Aorta (tissue), 5 donors: ENCODE measurements around the gene EP400. TPM values are rescaled to one million over a fixed set of nuclear protein-coding genes. Genes with fewer than 3 reads are reported as not detected.
"Not testable (repeated sequence)": the region's sequence is repeated elsewhere in the genome, so short reads cannot be mapped to it uniquely, and the experiment has no call there.

ENCODE experiments used
- ATAC-seq: fragments of 200-7000 bp; cut with Tn5 transposase; one replicate; pipeline ENCODE4 v1.9.1; 2022; ENCODE audit warnings: moderate library complexity; ENCODE audit not compliant: low FRiP score
- DNase-seq, 2 donors: peaks; one replicate each; pipeline ENCODE4 v3.0.0-alpha.2; 2020
- H3K27ac ChIP-seq, 2 donors: one replicate each; pipeline ENCODE4 v1.5.1; 2013; ENCODE audit warnings: low read length in 2 of 2, mild to moderate bottlenecking in 2 of 2, moderate library complexity in 2 of 2, control low read depth in 1 of 2, inconsistent platforms in 1 of 2, low read depth in 1 of 2
- H3K27me3 ChIP-seq, 2 donors: one replicate each; pipeline ENCODE4 v1.6.1; 2013; ENCODE audit warnings: control low read depth in 1 of 2, low read length in 1 of 2, mild to moderate bottlenecking in 1 of 2, moderate library complexity in 1 of 2; ENCODE audit not compliant: insufficient read depth in 2 of 2, control insufficient read depth in 1 of 2
- H3K36me3 ChIP-seq, 2 donors: one replicate each; pipeline ENCODE4 v1.6.1; 2013; ENCODE audit warnings: control low read depth in 1 of 2, low read length in 1 of 2, mild to moderate bottlenecking in 1 of 2; ENCODE audit not compliant: insufficient read depth in 2 of 2, control insufficient read depth in 1 of 2
- H3K4me1 ChIP-seq, 2 donors: one replicate each; pipeline ENCODE4 v1.6.1; 2013; ENCODE audit warnings: low read length in 2 of 2, control low read depth in 1 of 2, mild to moderate bottlenecking in 1 of 2, moderate library complexity in 1 of 2; ENCODE audit not compliant: insufficient read depth in 2 of 2, control insufficient read depth in 1 of 2
- H3K4me3 ChIP-seq, 2 donors: one replicate each; pipeline ENCODE4 v1.5.1; 2013; ENCODE audit warnings: low read length in 2 of 2, control low read depth in 1 of 2, mild to moderate bottlenecking in 1 of 2
- H3K9me3 ChIP-seq: one replicate; pipeline ENCODE4 v1.6.1; 2013; ENCODE audit warnings: mild to moderate bottlenecking, low read length; ENCODE audit not compliant: control insufficient read depth
- WGBS, 2 donors: extraction: QIAGEN DNeasy Blood & Tissue Kit; methylation state at CpG; one replicate each; pipeline ENCODE4 v1.1.7; 2013; 5-methylcytosine and 5-hydroxymethylcytosine counted together
- intact Hi-C, 2 donors: fragments of 100-400 bp; cut with DNase I; formaldehyde crosslinking; loops; one replicate each; pipeline versions ENCODE4 v1.14.2 to v1.15.0; 2022
- polyA plus RNA-seq, 2 donors: library from polyadenylated mRNA; stranded (reverse); fragments of 200-250 nt; gene quantifications; one replicate each; pipeline ENCODE4 v1.2.3, GENCODE V29; 2013
- total RNA-seq, 2 donors: library from RNA; stranded (reverse); fragmentation: NEBNext Ultra II Directional; extraction: Animal tissue kit (Norgen Biotek cat#: 25700); gene quantifications; one replicate each; pipeline ENCODE4 v1.2.1, GENCODE V29; 2021
- donor health status: healthy with polysubstance abuse.
- donor health status: Bipolar disorder and iron deficiency.
- donor health status: DM: no; HTN: no; CAD: no.
- donor health status: DM: no; HTN: no; CAD: no.
- donor health status: DM: yes; HTN: yes; CAD: no.

Gene EP400
- total and polyA plus RNA-seq, 4 donors, result 2.8 to 52.9 (median 28.1) TPM

DNA sequence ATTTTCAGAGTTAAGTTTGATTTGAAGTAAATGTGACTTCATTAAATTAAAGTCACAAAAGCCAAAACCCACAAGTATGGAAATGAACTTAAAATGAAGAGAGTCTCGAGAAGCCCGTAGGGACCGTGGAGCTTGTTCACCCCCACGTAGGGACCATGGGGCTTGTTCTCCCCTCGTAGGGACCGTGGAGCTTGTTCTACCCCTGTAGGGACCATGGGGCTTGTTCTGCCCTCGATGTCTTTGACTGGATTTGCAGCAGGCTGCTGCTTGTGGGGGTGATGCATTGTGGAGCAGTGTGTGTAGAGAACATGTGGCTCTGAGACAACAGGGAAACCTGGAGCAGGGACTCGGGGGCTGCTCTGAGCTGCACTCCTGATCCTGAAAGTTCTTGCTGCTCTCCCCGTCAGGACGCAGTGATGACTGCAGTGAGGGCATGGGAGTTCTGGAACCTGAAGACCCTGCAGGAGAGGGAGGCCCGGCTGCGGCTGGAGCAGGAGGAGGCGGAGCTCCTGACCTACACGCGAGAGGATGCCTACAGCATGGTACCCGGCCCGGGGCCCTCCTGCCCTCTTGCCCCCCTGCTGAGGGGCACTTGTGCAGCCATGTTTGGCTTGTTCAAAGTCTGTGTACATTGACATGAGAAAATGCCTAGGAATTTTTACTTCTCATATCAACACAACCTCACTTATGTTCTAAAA lies 94.2 kb downstream of the EP400 start:
- Histone ChIP-seq H3K4me3 (no peak overlapping the region), H3K36me3 (peaks cover 0 to 18% of the 10 kb centered on the region in 2 donors), H3K27ac (no peak overlapping the region), H3K27me3 (no peaks in the 10 kb centered on the region), H3K9me3 (no peaks in the 10 kb centered on the region), H3K4me1 (no peaks in the 10 kb centered on the region)
- intact Hi-C loops, result no loop called here
- DNase-seq, result no peak
- no peak for ATAC-seq
- WGBS, 2 donors, result 78 to 79% methylated on average over 17 of the region's 17 CpGs

DNA sequence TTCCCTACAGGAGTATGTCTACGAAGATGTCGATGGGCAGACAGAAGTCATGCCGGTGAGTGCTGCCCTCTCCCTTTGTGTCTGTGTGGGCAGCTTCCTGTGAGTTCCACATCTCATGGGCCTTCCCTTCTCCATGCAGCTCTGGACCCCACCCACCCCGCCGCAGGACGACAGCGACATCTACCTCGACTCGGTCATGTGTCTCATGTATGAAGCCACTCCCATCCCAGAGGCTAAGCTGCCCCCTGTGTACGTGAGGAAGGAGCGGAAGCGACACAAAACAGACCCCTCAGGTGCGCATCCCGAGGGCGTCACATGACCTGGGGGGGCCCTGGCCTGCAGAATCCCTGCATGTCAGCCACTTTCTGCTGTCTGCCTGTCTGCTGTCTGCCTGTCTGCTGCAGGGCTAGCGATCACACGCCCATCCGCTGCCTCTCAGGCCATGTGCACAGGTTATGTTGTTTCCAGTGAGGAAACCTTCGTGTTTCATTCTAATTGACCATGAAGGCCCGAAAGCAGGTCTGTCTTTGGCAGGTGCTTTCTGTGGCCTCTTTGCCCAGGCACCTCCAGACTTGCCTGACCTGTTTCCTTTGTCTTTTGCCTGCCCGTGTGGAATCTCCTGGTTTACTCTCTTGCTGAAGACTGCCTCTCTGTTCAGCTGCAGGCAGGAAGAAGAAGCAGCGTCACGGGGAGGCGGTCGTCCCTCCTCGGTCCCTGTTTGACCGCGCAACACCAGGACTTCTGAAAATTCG lies 95.1 kb downstream of the EP400 start:
- Histone ChIP-seq H3K4me1 (no peaks in the 10 kb centered on the region), H3K9me3 (no peaks in the 10 kb centered on the region), H3K36me3 (peaks cover 0 to 24% of the 10 kb centered on the region in 2 donors), H3K27me3 (no peaks in the 10 kb centered on the region), H3K4me3 (no peak overlapping the region), H3K27ac (no peak overlapping the region)
- no peak for DNase-seq
- 94 to 95% methylated on average over 29 of the region's 29 CpGs for WGBS, 2 donors
- ATAC-seq, result no peak
- intact Hi-C loops, result no loop called here

DNA sequence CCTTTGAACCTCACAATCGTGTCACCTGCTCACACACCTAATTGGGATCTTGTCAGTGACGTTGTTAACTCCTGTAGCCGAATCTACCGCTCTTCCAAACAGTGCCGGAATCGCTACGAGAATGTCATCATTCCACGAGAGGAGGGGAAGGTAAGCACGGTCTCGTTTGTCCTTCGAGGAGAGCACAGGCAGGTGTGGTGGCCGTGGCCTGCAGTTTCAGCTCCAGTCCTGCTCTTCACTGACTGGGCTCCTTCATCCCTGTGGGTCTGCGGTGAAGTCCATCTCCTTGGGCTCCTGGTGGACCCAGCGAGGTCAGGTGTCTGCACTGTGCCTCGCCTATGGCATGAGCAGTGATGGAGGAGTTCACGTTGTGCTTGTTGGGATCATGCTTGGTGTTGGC lies 96.0 kb downstream of the EP400 start:
- Histone ChIP-seq H3K36me3 (peaks cover 0 to 27% of the 10 kb centered on the region in 2 donors), H3K27ac (no peak overlapping the region), H3K27me3 (no peaks in the 10 kb centered on the region), H3K4me3 (no peak overlapping the region), H3K4me1 (no peaks in the 10 kb centered on the region), H3K9me3 (no peaks in the 10 kb centered on the region)
- 95 to 96% methylated on average over 16 of the region's 16 CpGs for WGBS, 2 donors
- no peak for DNase-seq
- intact Hi-C loops, result no loop called here
- no peak for ATAC-seq

DNA sequence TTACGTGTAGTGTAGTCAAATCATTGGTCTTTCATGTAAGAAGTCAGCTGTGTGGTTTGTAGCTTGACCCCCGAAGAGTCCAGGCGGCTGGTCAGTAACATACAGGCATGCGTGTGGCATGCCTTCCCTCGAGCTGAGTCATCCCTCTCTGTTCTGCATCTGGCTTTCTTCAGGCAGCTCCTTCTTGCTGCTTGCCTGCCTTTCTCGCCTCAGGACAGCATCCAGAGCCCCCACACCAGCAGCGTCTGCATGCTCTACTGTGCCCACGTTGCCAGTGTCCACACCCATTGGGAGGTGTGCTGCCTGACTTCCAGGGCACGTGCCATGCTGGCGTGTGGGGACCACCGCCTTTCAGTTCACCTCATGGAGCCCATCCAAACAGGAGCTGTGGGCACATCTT lies 96.8 kb downstream of the EP400 start:
- intact Hi-C loops, result no loop called here
- ATAC-seq (no peak), DNase-seq (no peak)
- peaks cover 0 to 25% of the 10 kb centered on the region in 2 donors for H3K36me3 ChIP-seq
- no peaks in the 10 kb centered on the region for H3K4me1 ChIP-seq
- 69 to 81% methylated on average over 11 of the region's 11 CpGs for WGBS, 2 donors
- H3K9me3 ChIP-seq, result no peaks in the 10 kb centered on the region
- H3K27ac ChIP-seq, result no peak overlapping the region
- no peaks in the 10 kb centered on the region for H3K27me3 ChIP-seq
- H3K4me3 ChIP-seq, result no peak overlapping the region

DNA sequence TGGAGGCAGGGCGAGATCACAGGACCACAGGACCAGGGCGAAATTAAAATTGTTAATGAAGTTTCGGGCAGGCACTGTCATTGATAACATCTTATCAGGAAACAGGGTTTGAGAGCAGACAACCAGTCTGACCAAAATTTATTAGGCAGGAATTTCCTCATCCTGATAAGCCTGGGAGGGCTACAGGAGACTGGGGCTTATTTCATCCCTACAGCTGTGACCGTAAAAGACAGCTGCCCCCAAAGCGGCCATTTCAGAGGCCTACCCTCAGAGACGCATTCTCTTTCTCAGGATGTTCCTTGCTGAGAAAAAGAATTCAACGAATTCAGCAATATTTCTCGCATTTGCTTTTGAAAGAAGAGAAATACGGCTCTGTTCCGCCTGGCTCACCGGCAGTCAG lies 97.9 kb downstream of the EP400 start:
- H3K36me3 ChIP-seq, result peaks cover 0 to 25% of the 10 kb centered on the region in 2 donors
- WGBS, 2 donors, result 93% methylated on average over 11 of the region's 11 CpGs
- intact Hi-C loops, H3K4me1 ChIP-seq, H3K27me3 ChIP-seq, DNase-seq, H3K9me3 ChIP-seq, H3K27ac ChIP-seq, H3K4me3 ChIP-seq, ATAC-seq: not testable (repeated sequence)

DNA sequence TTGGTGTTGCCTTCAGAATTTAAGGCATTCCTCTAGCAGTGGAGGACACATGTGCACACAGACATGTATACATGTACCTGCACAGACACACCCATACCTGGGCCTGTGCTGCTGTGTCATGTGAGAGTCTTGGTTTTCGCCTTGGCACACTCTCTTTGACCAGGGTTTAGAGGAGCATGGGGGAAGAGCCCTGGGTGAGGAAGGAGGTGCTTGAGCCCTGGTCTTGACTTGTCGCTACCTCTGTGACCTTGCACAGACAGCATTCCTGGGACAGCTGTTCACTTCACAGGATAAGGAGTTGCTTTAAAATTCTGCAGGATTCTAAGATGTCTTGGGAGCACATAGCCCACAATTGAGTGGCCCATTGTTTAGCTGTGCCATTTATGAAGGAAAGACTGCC lies 99.7 kb downstream of the EP400 start:
- peaks cover 0 to 27% of the 10 kb centered on the region in 2 donors for H3K36me3 ChIP-seq
- peak; percentile 7 for ATAC-seq

DNA sequence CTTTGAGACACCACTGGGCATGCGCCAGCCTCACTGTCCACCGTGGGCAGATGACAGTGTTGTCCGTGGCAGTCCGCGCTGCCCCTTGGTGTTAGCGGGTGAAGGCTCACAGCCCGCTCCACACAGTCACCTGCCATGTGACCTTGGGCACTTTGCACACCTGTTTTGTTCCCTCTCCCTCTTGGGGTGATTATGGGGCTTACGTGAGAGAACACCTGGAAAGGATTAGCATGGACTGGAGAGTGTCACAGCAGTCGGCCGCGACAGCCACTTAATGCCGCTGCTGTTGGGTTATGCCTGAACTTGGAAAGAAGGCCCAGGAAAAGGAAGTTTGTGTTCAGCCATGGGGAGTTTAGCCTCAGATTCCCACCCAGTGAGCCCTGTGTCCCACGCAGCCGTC lies 100.1 kb downstream of the EP400 start:
- Histone ChIP-seq H3K4me3 (no peak overlapping the region), H3K4me1 (no peaks in the 10 kb centered on the region), H3K9me3 (no peaks in the 10 kb centered on the region), H3K27ac (no peak overlapping the region), H3K36me3 (peaks cover 0 to 25% of the 10 kb centered on the region in 2 donors), H3K27me3 (no peaks in the 10 kb centered on the region)
- ATAC-seq, result peak; percentile 26
- peak in 1 of 2 donors; percentile 64 for DNase-seq
- 90 to 94% methylated on average over 14 of the region's 14 CpGs for WGBS, 2 donors
- intact Hi-C loops, result no loop called here

More for the DNA sequence above, 99.7 kb downstream of the EP400 start:
- 95 to 99% methylated on average over 2 of the region's 2 CpGs for WGBS, 2 donors
- no peaks in the 10 kb centered on the region for H3K27me3 ChIP-seq
- intact Hi-C loops, result no loop called here
- no peaks in the 10 kb centered on the region for H3K4me1 ChIP-seq
- peak in 1 of 2 donors; percentile 11 for DNase-seq
- no peak overlapping the region for H3K4me3 ChIP-seq
- no peaks in the 10 kb centered on the region for H3K9me3 ChIP-seq
- no peak overlapping the region for H3K27ac ChIP-seq

DNA sequence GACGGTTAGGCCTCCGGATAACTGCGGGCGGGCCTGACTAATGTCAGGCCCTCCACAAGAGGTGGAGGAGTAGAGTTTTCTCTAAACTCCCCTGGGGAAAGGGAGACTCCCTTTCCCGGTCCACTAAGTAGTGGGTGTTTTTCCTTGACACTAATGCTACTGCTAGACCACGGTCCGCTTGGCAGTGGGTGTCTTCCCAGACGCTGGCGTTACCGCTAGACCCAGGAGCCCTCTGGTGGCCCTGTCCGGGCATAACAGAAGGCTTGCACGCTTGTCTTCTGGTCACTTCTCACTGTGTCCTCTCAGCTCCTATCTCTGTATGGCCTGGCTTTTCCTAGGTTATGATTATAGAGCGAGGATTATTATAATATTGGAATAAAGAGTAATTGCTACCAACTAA lies 102.0 kb downstream of the EP400 start:
- H3K27me3 ChIP-seq, H3K4me3 ChIP-seq, ATAC-seq, H3K27ac ChIP-seq, H3K9me3 ChIP-seq, intact Hi-C loops, H3K4me1 ChIP-seq: not testable (repeated sequence)
- peak in 1 of 2 donors; percentile 43 for DNase-seq
- WGBS, 2 donors, result 77 to 80% methylated on average over 9 to 13 of the region's 13 CpGs
- H3K36me3 ChIP-seq, result peaks cover 0 to 16% of the 10 kb centered on the region in 2 donors
